ENCODE data around the gene TMEM8B. TPM values are rescaled to one million over a fixed set of nuclear protein-coding genes. Genes with fewer than 3 reads are reported as not detected.
"Not testable (repeated sequence)": the region's sequence is repeated elsewhere in the genome, so short reads cannot be mapped to it uniquely, and the experiment has no call there.

TMEM8B gene
- total RNA-seq, 1 experiment from 2014 or later: 4.6 TPM

- intact Hi-C loops (cut with micrococcal nuclease): no loop called here
- ChIA-PET CTCF (interaction anchor here (0.7 to 2.6 kb wide), 4 partner anchors 10 to 47 kb away, joined by 3 to 13 read pairs (median 6); no protein-coding TSS in a partner anchor), POLR2A (no interaction called here)
- Mint-ChIP-seq H3K36me3 (ENCODE audit: insufficient read depth, unreplicated experiment) (no peaks in the 10 kb centered on the region), H3K27ac (ENCODE audit: low read depth, unreplicated experiment) (no peak overlapping the region), H3K4me1 (ENCODE audit: insufficient read depth, unreplicated experiment) (peaks cover 22% of the 10 kb centered on the region), H3K9me3 (ENCODE audit: unreplicated experiment) (no peaks in the 10 kb centered on the region), H3K27me3 (ENCODE audit: insufficient read depth, unreplicated experiment) (no peaks in the 10 kb centered on the region), H3K4me3 (ENCODE audit: unreplicated experiment) (no peak overlapping the region)
- BruUV-seq (replicated peaks): no TSS peak
- DNase-seq (ENCODE audit: unreplicated experiment): no peak
- TF ChIP-seq CTCF (IDR thresholded peaks at IDR 0.05; ENCODE audit: unreplicated experiment): no peak
Observed at GRCh38 chr9:35912791-35913400, 83.9 kb downstream of the TMEM8B start.

GRCh38 chr9:35913429-35913828 lies 84.4 kb downstream of the TMEM8B start:
- H3K4me1 Mint-ChIP-seq (ENCODE audit: insufficient read depth, unreplicated experiment): peaks cover 18% of the 10 kb centered on the region
- H3K27ac Mint-ChIP-seq (ENCODE audit: low read depth, unreplicated experiment); BruUV-seq (replicated peaks); H3K36me3 Mint-ChIP-seq (ENCODE audit: insufficient read depth, unreplicated experiment); H3K9me3 Mint-ChIP-seq (ENCODE audit: unreplicated experiment); H3K27me3 Mint-ChIP-seq (ENCODE audit: insufficient read depth, unreplicated experiment); H3K4me3 Mint-ChIP-seq (ENCODE audit: unreplicated experiment); DNase-seq (ENCODE audit: unreplicated experiment); intact Hi-C loops (cut with micrococcal nuclease): not testable (repeated sequence)
- POLR2A ChIA-PET: interaction anchor here (0.5 kb wide), 1 partner anchor 94 kb away, joined by 3 read pairs; no protein-coding TSS in a partner anchor
- CTCF ChIA-PET: interaction anchor here (0.6 to 1.9 kb wide), 3 partner anchors 10 to 14 kb away, joined by 3 to 8 read pairs (median 3); no protein-coding TSS in a partner anchor

- intact Hi-C loops (cut with micrococcal nuclease): no loop called here
- TF ChIP-seq CTCF (IDR thresholded peaks at IDR 0.05; ENCODE audit: unreplicated experiment): no peak
- DNase-seq (ENCODE audit: unreplicated experiment): no peak
- no TSS peak for BruUV-seq (replicated peaks)
- ChIA-PET POLR2A (interaction anchor here (0.6 to 1.5 kb wide), 4 partner anchors 10 to 186 kb away, joined by 3 to 9 read pairs (median 4); no protein-coding TSS in a partner anchor), CTCF (interaction anchor here (0.5 to 1.9 kb wide), 3 partner anchors 11 to 109 kb away, joined by 3 to 8 read pairs (median 3); no protein-coding TSS in a partner anchor)
- no peaks in the 10 kb centered on the region for H3K27me3 Mint-ChIP-seq (ENCODE audit: insufficient read depth, unreplicated experiment)
- no peak overlapping the region for H3K4me3 Mint-ChIP-seq (ENCODE audit: unreplicated experiment)
- H3K27ac Mint-ChIP-seq (ENCODE audit: low read depth, unreplicated experiment): no peak overlapping the region
- no peaks in the 10 kb centered on the region for H3K36me3 Mint-ChIP-seq (ENCODE audit: insufficient read depth, unreplicated experiment)
- H3K9me3 Mint-ChIP-seq (ENCODE audit: unreplicated experiment): no peaks in the 10 kb centered on the region
- peaks cover 9% of the 10 kb centered on the region for H3K4me1 Mint-ChIP-seq (ENCODE audit: insufficient read depth, unreplicated experiment)
Observed at GRCh38 chr9:35914301-35914807, 85.3 kb downstream of the TMEM8B start.

Other genes starting within 250 kb of the TMEM8B start
- gene TESK1, start 224.0 kb upstream of the TMEM8B start, total RNA-seq (2022): 32.1 and 41.9 TPM in 2 replicates
- gene CD72, start 210.8 kb upstream of the TMEM8B start, total RNA-seq (2022): 1.6 and 1.8 TPM in 2 replicates
- gene SIT1, start 178.3 kb upstream of the TMEM8B start, total RNA-seq (2022): not detected in 2 replicates
- 13,245 and 17,503 TPM in 2 replicates for gene RMRP, start 171.2 kb upstream of the TMEM8B start, total RNA-seq (2022)
- 10.6 and 12.5 TPM in 2 replicates for gene CCDC107, start 170.9 kb upstream of the TMEM8B start, total RNA-seq (2022)
- 2.9 and 5.1 TPM in 2 replicates for gene ARHGEF39, start 164.0 kb upstream of the TMEM8B start, total RNA-seq (2022)
- not detected in 2 replicates for gene CA9, start 155.3 kb upstream of the TMEM8B start, total RNA-seq (2022)
- 161 and 207 TPM in 2 replicates for gene TPM2, start 139.3 kb upstream of the TMEM8B start, total RNA-seq (2022)
- 224 and 256 TPM in 2 replicates for gene TLN1, start 97.0 kb upstream of the TMEM8B start, total RNA-seq (2022)
- 58.7 and 66.2 TPM in 2 replicates for gene CREB3, start 96.6 kb upstream of the TMEM8B start, total RNA-seq (2022)
- 51.3 and 55.2 TPM in 2 replicates for gene GBA2, start 80.0 kb upstream of the TMEM8B start, total RNA-seq (2022)
- 33.8 and 35.8 TPM in 2 replicates for gene RGP1, start 79.9 kb upstream of the TMEM8B start, total RNA-seq (2022)
- gene MSMP, start 75.0 kb upstream of the TMEM8B start, total RNA-seq (2022): not detected in 2 replicates
- gene NPR2, start 37.6 kb upstream of the TMEM8B start, total RNA-seq (2022): 5.7 and 10.0 TPM in 2 replicates
- 0.37 and 1.1 TPM in 2 replicates for gene SPAG8, start 17.0 kb upstream of the TMEM8B start, total RNA-seq (2022)
- 45.4 and 48.2 TPM in 2 replicates for gene HINT2, start 14.2 kb upstream of the TMEM8B start, total RNA-seq (2022)
- not detected in 2 replicates for gene FAM221B, start 496 bp upstream of the TMEM8B start, total RNA-seq (2022)
- not detected in 2 replicates for gene OR13J1, start 41.2 kb downstream of the TMEM8B start, total RNA-seq (2022)
- gene HRCT1, start 77.0 kb downstream of the TMEM8B start, total RNA-seq (2022): 4.4 and 6.0 TPM in 2 replicates
- 0.27 and 0.72 TPM in 2 replicates for gene SPAAR, start 80.3 kb downstream of the TMEM8B start, total RNA-seq (2022)
- gene OR2S2, start 128.9 kb downstream of the TMEM8B start, total RNA-seq (2022): not detected in 2 replicates
- gene RECK, start 207.7 kb downstream of the TMEM8B start, total RNA-seq (2022): 3.3 and 3.7 TPM in 2 replicates